GM19239 (cell line): ENCODE results near the gene STAC.
"Not testable (repeated sequence)": the region's sequence is repeated elsewhere in the genome, so short reads cannot be mapped to it uniquely, and the experiment has no call there.

Experiments
- DNase-seq: peaks from one replicate; pipeline ENCODE4 v3.0.0; 2011; ENCODE audit warnings: low spot score; ENCODE audit not compliant: insufficient read length
- FAIRE-seq: peaks from 2 replicates; lab custom pipeline; 2011; peaks lifted over from hg19 to GRCh38; lab: Jason Lieb, UNC

Gene STAC

DNA sequence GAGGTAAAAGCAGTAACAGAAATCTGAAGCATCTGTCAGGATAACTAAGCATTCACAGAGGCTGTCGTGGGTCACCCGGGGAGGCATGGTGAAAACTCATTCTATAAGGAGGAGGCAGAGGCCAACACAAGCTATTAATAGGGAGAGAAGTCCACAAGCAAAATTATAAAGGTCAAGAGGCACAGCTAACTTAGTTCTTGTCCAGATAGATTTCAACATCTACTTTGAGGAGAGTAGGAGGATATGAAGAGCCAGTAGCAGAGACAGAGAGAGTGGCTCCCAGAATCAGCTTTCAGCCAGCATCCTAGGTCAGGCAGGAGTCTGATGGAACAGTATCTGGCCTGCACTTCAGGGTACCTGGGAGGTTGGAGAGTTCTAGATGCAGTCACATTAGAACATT is 95.3 kb downstream of the STAC start:
- DNase-seq: no peak
- no peak for FAIRE-seq

DNA sequence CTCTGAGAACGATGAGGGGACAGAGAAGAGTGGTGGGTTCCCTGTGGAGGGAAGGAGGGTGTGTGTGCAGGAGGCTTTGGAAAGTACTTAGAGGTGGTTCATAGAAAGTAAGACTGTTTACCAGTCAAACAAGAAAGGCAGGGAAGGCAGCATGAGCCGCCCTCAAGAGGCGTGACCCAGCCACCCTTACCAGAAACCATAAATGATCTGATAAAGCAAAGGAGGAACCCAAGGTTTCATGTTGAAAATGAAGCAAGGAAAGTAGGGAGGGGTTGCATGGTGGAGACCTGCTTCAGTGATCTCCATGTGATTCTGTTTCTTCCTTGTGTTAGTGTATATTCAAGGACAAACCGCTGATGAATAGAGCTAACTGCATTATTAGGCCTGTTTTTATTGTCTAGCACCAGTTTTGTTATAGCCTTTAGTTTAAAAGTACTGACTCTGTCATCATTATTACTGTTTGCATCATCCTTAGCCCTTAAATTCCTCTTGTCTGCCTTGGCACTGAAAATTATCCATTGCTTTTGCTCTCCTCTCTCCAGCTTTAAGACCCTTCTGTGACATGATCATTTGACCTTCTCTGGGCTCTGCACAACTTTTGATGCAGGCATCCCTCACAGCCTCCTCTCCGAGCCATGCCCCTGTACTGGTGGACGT is 96.1 kb downstream of the STAC start:
- DNase-seq (no peak), FAIRE-seq (no peak)

DNA sequence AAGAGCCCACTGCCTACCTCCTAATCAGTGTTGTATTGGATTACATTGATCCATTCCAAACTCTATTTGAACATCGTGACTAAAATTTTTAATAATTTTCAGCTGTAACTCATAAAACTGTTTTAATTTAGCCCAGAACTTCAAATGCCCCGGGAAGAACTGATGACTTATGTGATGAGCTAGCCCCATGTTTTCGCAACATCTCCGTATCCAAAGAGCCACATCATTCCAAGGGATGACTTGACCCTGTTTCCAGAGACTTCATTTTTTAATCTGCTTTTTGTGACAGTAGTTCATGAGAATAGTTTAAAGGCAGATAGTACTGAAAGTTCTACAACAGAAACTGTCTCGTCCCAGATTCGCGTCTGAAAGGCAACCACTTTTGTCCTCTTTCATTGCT is 97.4 kb downstream of the STAC start:
- FAIRE-seq (no peak), DNase-seq (no peak)

DNA sequence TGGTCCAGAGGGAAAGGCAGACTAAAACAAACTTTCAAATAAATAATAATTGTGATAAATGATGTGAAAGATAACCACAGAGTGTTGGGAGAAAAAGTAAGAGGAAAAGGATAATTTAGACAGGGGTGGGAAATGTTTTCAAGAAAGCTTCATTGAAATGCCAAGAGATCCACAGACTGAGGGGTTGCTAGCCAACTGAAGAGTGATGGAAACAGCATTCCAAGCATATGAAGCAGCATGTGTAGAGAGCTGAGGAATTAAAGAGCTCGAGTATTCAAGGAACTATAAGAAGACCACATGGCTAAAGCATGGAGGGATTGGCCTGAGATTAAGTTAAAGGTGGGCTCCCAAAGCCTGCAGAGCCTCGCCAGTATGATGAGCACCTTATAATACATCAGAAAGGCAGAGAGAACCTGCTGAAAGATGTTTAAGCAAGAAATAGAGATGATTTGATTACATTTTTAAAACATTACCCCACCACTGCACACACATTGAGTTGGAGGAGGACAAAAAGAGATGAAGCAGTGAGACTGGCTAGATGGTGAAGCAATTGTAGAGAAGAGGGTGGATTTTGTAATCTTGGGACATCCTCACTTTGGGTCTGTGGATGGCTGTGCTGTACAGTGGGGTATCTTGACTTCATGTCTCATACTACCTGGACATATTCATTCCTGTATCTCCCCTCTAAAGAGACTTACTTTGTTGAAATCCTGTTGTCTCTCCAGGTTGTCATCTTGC is 100.8 kb downstream of the STAC start:
- FAIRE-seq: no peak
- DNase-seq: no peak

DNA sequence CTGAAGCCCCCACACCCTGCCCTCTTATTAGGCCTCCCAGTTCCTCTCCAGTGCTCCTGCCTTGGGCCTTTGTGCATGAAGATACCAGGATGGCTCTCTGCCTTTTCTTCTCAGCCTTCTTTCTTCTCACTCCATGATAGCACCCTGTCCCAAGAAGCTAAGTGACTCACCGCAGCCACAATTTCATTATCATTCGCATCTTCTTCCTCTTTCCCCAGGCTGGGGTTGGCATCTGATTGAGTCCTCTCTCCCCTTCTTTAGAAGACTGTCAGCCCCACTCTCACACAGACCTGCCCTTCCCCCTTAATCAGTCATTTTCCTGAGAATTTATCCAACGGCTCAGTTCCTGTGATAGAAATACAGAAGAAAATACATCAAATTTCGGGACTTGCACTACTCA is 102.0 kb downstream of the STAC start:
- FAIRE-seq (peak; percentile 23), DNase-seq (no peak)

DNA sequence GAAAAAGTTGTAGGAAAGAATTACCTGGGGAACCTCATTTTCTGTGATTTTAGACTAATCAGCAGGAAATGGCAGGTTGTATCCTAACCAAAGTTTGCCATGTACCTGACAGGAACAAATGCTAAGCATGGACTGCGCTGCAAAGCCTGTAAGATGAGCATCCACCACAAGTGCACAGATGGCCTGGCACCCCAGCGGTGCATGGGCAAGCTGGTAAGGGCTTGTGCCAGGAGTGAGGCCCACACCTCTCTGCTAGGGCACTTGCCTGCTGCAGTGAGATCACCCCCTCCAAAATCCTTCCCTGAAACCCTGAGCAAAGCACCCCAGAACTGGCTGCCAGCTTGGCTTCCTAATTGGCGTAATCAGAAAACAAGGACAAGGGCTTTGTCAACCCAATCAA is 102.6 kb downstream of the STAC start:
- no peak for FAIRE-seq
- no peak for DNase-seq

DNA sequence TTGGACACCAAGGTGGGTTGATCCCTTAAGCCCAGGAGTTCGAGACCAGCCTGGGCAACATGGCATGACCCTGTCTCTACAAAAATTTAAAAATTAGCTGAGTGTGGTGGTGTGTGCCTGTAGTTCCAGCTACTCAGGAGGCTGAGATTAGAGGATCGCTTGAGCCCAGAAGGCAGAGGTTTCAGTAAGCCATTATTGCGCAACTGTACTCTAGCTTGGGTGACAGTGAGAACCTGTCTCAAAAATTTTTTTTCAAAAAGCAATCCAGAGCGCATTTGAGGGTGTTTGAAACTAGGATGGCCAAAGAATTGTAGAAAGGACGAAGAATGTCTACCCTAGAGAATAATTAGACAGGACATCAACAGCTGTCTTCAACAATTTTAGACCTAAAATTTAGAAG is 103.4 kb downstream of the STAC start:
- FAIRE-seq (no peak), DNase-seq (no peak)

DNA sequence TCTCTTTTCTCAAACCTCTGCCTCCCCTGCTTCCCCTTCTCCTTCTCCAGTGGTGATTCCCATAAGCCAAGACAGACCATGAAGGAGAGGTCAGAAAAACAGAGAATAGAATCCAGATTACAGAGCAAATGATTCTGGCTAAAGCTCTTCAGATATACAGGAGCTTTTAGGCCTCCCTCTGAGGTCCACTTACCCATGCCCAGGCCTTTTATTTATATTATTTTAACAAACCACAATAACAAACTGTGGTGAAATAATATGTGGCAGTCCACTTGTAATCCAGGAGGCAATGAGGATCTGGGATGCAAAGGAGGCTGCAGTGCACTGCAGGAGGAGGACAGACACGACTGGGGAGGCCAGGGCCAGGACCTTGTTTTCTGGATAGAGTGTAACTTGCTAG is 104.1 kb downstream of the STAC start:
- no peak for FAIRE-seq
- no peak for DNase-seq

DNA sequence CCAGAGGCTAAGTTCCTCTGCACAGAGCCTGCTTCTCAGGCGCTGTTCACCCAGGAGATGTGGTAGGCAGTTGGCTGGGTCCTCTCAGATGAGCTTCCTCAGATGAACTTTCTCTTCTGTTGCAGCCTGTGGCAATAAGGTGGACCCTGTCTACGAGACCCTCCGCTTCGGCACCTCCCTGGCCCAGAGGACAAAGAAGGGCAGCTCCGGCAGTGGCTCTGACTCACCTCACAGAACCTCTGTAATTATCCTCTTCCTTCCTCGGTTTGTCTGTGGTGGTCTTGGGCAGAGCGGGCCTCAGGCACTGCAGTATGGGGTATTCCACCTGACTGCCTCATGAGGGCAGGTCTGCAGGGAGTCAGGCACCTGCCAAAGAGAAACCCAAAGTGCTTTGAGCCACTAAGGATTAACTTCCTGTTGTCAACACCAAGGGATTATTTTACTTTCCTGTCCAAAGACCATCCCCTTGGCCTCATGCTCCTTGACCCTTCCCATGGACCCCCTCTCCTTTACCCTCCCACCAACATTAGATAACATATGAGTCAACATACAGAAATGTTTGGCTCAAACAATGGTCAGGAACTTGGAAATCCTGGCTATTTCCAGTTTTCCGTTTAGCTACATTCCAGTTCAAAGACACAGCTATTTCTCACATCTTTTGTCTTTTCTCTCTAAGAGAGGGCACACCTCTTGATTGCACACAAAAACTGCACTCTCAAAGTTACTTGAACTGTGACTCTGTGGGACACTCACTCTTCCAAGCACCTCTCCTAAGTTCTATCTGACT is 105.9 kb downstream of the STAC start:
- DNase-seq (no peak), FAIRE-seq (no peak)

DNA sequence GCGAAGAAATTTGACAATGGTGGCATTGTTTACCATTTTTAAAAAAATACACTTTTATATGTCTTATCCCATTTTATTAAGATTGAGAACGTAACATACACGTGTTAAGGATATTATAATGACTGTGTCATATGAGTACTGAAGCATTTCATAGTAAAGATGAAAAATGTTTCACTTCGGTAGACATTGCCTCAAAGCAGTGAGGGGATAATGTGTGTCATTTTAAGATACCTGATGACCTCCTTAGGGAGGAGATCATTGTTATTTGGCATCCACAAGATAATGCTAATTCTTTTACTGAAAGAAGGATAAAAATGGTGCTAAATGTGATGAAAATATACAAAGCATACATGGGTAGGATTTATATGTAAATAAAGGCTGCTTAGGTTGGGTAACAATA is 107.3 kb downstream of the STAC start:
- FAIRE-seq (no peak), DNase-seq (no peak)

DNA sequence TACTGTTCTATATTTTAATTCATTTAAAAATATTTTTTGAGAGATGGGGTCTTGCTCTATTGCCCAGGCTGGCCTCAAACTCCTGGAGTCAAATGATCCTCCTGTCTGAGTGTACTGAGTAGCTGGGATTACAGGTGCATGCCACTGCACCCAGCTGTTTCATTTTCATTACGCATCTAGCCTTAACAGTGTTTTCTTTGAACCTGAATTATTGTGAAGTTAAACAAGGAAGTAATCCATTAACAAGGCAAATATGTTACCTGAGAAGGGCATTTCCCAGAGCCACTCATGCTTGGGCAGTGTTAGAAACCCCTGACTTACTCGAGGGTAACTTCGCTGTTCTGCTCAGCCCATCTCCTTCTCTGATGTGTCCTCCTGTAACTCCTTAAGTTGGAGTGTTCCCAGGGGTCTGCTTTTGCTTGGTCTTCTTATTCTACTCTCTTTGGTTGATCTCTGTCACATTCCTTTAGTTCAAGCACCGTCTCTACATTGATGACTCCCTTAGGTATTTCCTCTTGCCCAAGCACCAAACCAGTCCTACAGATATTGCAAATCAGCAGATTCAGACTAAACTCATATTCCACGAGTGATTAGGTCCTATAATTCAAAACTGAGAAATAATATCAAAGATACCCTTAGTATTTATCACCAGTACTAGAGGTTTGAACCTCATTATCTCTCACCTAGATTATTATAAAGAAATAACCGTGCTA is 107.9 kb downstream of the STAC start:
- FAIRE-seq: no peak
- no peak for DNase-seq

DNA sequence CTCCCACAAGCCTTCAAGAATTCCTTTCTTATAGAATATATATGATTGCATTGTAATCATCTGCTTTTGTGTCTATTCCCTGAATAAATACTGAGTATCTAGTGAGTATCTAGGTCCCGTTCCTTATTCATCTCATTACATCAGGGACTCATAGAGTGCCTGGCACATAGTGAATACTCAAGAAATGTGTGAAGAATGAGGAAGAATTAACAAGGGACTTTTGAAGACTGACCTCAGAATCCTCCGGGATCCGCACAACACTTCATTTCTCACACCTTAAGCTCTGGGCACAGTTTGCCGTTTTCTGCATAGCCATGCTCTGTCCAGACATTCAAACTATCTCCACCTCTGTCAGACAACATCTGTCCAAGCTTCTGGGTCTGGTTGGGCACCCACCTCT is 108.8 kb downstream of the STAC start:
- FAIRE-seq: no peak
- no peak for DNase-seq

DNA sequence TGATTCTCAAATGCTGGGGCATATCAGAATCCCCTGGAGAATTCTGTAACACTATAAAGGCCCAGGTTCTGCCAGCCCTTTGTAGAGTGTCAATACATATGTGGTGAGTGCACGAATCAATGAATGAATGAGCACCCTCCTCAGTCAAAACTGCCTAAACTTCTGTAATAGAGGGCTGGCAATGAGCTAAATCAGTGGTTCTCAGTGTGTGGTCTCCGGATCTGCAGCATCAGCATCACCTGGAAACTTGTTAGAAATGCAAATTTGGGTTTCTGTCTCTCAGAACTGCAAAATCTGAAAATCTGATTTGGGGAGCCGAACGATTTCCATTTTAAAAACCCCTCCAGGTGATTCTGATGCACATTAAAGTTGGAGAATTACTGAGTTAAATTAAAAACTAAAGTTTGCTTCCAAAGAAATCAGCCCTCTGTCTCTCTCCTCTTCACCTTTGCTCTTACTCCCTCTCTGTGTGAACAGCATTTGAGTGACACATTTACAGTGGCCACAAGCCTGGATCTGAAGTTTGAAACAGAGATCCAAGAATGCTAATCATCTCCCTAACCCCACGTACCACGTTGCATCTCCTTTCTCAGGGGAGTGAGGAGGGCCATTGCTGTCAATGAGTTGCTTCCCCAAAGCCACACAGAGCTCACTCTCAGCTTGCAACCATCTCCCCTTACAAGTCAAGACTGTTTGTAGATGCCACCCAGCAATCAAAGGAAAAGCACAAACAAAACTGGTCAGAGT is 109.5 kb downstream of the STAC start:
- no peak for DNase-seq
- no peak for FAIRE-seq

DNA sequence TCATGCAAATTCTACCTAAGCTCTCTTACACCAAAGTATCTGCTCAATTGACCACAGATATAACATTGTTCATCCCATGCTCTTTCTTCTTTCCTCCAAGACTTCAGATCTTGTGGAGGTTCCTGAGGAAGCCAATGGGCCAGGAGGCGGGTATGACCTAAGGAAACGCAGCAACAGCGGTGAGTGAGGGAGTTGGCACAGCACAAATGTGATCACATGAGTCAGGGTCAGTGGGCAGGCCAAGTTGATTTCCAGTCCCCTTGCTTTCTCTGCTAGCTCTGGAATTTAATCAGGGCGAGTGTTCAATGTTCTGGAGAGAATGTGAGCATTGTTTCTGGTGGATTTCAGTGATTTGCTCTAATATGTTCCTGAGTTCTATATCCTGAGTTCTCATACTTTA is 112.7 kb downstream of the STAC start:
- FAIRE-seq (no peak), DNase-seq (no peak)

DNA sequence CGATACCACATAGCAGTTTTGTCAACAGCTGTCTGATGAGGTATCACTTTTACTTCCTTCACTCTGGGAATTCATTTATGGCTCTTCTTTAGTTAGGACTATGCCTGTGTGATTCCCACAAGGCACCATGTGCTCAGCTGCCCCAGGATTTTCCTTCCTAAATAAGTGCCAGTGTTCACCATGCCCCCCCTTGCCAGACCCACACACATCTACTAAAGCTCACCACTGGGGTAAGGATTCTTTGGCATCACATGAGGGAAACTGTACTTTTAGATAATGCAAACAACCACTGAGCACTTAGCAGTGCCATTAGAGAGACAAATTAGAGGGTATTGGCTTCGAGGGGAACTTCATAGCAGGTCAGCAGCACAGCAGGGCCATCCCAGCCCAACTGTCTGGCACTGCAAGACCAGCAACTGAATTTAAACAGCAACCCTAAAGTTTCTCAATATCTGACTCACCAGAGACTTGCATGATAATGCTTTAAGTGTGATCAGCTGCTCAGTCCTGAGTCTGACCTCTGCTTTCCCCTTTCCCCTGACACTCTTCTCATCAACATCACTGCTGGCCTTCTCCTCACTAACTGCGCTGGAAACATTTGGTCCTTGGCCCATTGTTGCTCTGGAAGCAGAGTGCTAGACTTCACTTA is 114.3 kb downstream of the STAC start:
- DNase-seq (no peak), FAIRE-seq (no peak)

DNA sequence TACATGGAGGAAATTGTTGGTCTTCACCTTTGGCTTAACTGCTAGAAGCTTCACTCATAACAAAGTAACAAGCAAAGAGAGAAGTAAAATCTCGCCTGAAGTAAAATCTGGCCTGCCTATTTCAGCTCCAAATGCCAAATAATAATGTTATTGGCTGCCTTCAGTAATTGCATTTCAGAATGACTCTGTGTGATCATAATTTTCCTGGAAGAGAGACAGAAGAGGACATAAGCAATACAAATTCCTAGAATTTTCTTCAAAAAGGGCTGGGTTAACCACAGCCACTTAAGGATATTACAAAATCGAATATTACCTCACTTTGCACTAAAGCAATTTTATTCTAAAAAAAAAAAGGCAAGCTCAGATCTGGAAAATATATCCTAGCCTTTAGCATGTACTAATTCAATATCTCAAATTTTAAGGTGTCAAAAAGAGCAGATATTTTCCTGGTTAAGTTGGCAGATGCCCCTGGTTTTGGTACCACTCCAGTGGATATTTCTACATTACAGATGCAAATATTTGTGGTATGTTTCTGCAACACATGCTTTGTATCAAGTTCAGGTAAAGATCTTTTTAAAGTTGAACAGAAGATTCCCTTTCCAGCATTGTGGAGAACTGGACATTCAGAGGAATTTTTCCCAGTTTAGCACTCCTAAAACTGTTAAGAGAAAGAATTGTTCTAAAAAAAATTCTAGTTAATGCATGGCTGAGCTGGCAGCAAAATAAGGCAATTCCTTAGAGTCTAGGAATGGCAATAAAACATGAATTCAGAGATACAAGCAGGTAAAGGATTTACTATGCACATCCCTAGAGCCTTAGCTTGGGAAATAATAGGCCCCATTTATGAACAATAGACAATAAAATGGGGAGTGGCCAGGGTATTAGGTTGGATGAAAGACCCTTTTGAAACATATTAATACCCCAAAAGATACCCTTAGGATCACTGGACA is 116.7 kb downstream of the STAC start:
- DNase-seq: no peak

DNA sequence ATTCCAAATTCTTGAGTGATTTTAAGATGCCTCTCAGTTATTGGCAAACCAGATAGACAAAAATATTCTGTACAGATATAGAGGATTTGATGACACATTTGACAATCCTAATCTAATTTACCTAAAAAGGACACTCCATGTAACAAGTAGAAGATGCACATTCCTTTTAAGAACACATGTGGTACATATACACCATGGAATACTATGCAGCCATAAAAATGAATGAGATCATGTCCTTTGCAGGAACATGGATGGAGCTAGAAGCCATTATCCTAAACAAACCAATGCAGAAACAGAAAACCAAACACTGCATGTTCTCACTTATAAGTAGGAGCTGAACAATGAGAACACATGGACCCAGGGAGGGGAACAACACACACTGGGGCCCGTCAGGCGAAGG is 119.7 kb downstream of the STAC start:
- not testable (repeated sequence) for FAIRE-seq, DNase-seq

More for the DNA sequence above, 116.7 kb downstream of the STAC start:
- no peak for FAIRE-seq

DNA sequence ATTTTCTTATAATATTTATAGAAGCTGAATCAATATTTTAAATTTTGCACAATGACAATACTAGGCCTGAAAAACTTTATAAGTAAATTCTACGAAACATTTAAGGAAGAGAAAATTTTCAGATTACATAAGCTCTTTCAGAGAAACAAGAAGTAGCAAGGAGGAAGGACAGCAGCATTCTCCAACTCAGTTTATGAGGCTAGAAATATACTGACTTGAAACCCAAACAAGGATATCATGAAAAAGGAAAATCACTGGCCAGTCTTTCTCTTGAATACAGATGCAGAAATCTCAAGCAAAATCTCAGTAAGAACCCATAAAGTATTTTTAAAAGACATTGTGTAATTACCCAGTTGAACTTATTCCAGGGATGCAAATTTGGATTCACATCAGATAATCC is 121.3 kb downstream of the STAC start:
- FAIRE-seq (no peak), DNase-seq (no peak)
